RPMI7951 (cell line): Measurements from ENCODE around the gene MRPL54. TPM values are rescaled to one million over a fixed set of nuclear protein-coding genes. Genes with fewer than 3 reads are reported as not detected.

Experiments used
- DNase-seq: peaks from one replicate; pipeline ENCODE4 v3.0.0-alpha.2; 2012; ENCODE audit warnings: low read depth
- total RNA-seq: library from RNA; depleted of rRNA; stranded (reverse); fragments of >200 nt; shearing (Covaris generic); gene quantifications from 2 replicates; pipeline ENCODE4 v1.2.3, GENCODE V29; 2014; rRNA removed

The MRPL54 gene
- total RNA-seq = 90.7 and 103 TPM in 2 replicates

DNA sequence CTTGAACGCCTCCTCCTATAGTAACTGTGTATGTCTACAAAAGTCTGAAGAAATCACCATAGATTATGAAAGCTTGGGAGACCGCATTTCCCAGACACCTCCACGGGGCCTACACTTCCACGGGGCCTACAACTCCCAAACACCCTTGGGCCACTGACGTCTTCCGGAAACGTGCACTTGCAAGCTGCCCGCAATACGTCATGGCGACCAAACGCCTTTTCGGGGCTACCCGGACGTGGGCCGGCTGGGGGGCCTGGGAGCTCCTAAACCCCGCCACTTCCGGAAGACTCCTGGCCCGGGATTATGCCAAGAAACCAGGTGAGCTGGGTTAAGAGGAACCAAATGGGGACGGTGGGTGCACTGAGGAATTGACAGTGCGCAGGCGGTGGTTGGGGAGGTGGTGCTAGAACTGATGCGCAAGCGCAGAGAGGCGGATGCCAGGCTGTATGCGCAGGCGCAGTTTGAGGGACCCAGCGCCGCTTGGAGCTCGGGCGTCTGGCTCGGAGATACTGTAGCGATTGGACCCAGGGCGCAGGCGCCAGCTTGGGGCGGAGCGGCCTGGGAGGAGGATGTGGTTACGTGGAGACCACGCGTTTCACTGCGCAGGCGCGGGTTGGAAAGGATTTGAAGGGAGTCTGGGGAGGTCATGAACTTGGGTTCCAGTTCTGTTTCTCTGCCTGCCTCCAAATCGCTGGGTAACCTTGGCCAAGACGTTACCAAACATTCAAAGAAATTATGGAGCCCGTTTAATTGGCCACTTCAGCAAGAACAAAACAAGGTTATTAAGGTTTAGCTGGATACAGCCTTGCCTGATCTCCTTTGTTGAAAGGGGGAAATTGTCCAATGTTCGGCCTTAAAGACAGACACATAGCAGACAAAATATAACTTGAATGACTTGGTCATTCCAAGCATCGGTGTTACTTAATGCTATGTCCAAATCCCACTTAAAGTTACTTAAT lies at the start of gene MRPL54:
TSS of gene MRPL54 (plus strand) at position 182 of the 959 bp plus-strand sequence. CDS start at position 201, 19 bp downstream.
- peak; percentile 97 for DNase-seq

DNA sequence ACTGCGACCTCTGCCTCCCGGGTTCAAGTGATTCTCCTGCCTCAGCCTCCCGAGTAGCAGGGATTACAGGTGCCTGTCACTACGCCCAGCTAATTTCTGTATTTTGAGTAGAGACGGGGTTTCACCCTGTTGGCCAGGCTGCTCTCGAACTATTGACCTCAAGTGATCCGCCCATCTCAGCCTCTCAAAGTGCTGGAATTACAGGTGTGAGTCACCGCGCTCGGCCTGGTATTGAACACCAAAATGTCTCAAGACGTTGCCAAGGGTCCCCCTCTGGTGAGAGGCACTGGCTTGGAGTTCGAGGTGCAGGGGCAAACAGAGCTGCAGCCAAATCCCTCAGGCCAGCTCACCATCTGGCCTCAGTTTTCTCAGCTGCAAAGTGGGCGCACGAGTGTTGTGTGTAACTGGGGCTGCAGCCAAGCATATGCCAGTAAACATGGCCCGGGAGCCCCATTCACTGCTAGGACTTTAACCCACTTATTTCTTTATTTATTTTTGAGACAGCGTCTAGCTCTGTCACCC lies 46.3 kb upstream of the MRPL54 start:
- DNase-seq = no peak

DNA sequence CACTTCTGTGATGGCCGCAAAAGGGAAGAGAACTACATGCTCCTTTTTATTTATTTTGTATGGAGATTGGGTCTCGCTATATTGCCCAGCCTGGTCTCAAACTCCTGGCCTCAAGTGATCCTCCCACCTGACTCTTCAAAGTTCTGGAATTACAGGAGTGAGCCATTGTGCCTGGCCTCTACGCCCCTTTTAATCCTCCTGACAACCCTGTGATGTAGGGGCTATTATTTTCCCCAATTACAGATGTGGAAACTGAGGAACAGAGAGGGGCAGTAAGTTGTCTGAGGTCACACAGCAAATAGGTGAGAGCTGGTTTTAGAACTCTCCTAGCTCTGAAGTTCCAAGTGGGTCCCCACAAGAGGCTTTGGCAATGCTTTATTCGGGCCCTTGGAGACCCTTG lies 42.6 kb upstream of the MRPL54 start:
- DNase-seq = no peak

DNA sequence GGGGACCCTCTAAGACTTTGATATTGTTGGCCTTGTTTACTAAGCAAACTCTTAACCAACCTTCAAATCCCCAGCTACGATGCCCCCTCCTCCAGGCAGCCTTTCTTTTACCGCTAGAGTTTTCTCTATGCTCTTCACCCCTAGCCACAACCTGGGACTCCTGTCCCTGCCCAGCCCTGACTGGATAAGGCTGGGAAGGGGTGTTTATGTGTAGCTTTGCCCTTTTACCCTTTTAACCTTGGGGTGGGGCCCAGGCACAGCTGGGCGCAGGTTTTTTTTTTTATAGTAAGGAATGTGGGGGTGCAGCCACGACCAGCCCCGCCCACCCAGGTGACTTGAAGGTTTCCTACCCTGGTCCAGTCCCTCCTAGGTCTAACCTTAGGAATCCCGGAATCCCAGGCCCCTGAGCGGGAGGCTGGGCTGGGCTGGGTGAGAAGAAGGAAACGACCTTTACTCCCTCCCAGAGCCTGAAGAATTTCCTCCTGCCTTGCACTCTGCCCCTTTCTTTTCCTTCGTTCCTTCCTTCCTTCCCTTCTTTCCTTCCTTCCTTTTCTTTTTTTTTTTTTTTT lies 42.0 kb upstream of the MRPL54 start:
- no peak for DNase-seq

DNA sequence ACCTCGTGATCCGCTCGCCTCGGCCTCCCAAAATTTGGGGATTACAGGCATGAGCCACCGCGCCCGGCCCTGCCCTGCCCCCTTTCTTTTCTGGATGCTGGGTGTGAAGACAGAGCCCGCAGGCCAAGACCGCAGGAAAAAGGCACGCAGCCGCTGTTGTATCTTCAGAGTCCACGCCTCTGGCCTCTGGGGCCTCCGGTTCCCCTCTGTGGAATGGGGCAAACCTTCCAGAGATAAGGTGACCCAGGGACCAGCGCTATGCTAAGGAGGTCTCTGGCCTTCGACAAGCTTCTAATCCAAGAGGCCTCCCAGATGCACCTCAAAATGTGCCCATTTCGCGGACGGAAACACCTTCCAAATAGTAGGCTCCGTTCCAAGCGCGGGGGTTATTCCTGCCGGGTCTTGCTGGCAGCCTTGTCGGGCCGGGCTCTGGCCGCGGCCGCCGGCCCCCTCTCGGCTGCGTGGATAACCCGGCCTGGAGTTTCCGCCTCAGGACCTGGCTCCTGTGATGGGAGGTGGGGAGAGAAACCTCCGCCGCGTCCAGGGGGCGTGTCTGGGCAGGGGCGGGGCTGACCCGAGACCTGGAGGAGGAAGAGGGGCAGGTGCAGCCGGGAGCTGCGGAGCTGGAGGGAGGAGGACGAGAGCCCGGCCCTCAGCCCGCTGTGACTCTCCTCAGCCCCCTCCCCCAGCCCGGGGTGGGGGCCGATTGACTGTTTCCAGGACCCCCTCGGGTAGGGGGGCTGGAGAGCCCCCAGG lies 41.2 kb upstream of the MRPL54 start:
- peak; percentile 71 for DNase-seq

DNA sequence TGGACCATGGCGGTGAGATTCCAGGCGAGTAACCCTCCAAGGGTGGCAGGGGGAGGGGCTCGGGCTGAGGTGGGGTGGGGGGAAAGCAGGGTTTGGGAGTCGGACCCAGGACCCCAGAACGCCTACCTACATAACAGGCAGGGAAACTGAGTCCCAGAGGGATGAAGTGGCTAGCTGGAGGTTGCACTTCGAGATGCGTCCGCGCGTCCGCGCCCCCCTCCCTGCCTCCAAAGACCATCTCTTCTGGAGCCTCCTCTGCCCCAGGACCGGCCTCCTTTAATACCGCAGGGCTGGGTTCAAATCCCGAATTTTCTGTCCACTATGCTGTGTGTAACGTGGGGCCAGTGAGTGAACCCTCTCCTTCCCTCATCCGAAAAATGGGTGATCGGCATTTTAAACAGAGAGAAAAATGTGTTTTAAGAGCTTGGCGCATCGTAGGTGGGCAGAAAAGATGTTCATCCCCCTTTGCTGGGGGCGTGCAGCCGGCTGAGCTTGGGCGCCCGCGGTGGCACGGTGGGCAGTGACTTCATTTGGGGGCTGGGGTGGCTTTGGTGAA lies 40.5 kb upstream of the MRPL54 start:
- DNase-seq = no peak

DNA sequence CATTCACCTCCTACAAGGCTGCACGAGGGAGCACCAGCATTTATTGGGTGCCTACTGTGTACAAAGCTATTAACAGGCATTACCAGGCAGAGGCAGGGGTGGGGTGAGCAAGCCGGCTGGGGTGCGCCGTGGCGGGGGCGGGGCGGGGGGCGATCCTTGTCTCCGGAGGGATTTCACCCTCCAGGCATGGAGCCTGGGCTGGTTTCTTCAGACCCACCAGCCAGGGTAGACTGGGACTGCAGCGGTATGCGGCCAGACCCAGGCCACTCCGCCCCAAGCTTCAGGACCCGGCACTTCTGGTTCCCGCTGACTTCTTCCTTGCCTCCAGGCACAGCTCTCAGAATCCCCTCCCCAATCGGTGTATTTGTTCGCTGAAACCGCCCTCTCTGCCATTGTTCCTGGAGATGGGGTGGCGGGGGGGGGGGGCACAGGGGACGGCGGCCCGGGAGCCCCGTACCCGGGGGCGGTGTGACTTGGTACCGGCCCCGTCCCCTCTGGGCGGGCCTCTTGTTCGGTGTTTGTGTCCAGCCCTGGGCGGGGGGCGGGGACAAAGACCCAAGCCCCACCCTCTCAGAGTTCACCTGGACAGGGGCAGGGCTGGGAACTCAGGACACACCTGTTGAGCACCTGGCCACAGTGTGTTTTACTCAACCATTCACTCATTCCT lies 39.9 kb upstream of the MRPL54 start:
- no peak for DNase-seq

DNA sequence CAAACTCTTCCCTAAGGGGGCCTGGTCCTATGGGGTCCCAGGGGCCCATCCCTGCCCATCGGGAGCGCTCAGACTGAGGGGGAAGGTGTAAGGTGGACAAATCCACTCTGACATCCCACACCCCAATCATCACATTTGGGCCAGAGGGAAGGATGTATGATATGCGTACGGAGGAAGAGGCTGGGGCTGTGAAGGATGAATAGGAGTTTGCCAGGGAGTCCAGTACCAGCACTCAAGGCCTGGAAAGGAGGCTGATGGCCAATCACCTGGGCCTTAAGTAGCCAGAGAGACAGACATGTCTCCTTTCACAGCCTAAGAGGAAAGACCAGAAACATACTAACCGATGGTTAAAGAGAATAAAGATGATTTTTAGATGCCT lies 39.4 kb upstream of the MRPL54 start:
- no peak for DNase-seq

DNA sequence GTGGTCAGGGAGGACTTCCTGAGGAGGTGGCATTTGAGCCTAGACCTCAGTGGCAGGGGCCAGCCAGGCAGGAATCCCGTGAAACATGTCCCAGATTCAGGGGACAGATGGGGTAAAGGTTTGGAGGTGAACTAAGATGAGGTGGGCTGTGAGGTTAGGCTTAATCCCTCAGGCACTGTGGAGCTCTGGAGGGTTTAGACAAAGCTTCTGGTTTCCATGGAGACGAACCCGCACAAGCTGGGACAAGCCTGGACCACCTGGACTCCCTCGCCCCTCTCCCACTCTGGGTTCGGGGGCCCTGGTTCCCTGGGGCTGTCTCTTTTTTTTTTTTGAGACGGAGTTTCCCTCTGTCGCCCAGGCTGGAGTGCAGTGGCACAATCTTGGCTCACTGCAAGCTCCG lies 38.6 kb upstream of the MRPL54 start:
- DNase-seq = no peak

DNA sequence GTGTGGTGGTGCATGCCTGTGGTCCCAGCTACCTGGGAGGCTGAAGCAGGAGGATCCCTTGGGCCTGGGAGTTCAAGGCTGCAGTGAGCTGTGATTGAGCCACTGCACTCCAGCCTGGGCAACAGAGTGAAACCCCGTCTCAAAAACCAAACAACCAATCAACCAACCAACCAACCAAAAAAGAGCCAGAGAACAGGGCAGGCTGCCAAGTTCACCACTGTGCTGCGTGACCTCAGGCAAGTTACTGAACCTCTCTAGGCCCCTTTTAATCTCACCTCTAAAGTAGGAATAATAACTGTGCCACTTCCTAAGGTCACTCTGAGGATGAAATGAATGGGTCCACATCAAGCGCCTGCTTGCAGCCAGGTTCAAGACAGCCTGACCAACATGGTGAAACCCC lies 37.4 kb upstream of the MRPL54 start:
- no peak for DNase-seq

DNA sequence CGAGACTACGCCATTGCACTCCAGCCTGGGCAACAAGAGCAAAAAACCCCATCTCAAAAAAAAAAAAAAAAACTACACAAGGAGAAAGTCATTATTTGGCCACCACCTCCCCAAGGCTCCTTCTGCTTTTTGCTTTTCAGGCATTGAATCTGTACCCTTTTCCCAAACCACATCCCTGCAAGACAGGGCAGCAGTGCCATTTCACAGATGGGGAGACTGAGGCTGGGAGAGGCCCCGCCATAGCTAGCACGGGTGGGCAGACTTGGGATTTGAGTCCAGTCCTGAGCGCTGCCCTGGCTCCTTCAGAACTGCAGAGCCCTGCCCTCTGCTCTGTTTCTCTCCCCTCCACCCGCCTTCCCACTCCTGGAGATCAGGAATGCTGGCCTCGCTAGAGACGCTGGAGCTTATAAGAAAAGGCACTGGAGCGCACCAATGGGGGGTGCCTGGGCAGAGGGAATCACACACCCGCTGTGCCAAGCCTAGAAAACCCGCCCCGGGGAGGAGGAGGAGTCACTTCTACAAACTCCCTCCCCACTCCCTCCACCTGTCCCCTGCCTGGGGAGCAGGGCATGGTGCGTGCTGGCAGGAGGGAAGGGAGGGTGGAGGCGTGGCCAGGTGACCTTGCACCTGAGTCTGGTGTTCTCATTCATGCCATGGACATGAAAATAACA lies 36.7 kb upstream of the MRPL54 start:
- DNase-seq = peak; percentile 25

DNA sequence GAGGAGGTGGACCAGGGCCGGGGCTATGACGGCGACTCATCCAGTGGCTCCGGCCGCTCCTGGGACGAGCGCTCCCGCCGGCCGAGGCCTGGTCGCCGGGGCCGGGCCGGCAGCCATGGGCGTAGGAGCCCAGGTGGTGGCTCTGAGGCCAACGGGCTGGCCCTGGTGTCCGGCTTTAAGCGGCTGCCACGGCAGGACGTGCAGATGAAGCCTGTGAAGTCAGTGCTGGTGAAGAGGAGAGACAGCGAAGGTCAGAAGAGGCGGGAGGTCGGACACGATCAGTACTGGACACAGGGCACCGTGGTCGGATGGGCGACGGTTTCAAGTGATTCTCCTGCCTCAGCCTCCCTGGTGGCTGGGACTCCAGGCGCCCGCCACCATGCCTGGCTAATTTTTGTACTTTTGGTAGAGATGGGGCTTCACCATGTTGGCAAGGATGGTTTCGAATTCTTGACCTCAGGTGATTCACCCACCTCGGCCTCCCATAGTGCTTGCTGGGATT lies 32.0 kb upstream of the MRPL54 start:
- no peak for DNase-seq

DNA sequence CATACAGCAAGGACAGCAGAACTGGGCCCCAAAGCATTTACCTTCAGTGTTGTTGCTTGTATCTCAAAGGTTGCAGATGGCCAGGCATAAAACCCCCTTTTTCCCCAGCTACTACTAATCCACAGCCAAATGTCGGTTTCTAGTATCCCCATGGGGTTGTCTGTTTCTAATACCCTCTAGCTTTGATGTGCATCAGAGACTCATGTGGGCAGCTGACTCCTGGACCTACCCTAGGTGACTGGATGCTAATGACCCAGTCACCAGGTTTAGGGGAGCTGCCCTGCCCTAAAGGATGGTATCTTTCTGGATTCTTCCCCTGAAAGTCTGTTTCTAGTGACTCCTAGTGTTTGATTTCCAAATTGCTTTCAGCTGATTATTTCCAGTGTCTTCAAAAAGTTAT lies 30.4 kb upstream of the MRPL54 start:
- no peak for DNase-seq

DNA sequence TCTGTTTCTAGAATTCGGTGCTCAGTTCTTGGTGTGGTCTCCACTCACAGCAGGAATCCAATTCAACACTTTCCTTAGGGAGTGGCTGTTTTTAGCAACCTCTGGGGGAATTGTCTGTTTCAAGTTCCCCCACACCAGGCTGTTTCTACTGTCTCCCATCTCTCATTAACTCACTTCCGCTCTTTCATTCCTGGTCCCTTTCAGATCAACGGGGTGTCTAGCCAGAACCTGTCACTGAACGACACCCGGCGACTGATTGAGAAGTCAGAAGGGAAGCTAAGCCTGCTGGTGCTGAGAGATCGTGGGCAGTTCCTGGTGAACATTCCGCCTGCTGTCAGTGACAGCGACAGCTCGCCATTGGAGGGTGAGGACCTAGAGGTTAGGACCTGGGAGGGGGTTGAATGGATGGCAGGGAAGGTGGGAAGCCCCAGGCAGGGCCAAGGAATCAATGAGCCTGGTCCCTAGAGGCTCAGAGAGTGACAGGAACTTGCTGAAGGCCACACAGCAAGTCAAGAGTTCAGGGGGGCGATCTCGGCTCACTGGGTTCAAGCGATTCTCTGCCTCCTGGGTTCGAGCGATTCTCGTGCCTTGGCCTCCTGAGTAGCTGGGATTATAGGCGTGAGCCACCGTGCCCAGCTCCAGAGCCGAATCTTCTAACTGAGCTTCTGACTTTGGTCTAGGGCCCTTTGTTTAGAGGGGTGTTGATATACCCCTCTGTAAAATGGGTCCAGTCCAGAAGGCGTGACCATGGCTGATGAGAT lies 28.8 kb upstream of the MRPL54 start:
- no peak for DNase-seq

DNA sequence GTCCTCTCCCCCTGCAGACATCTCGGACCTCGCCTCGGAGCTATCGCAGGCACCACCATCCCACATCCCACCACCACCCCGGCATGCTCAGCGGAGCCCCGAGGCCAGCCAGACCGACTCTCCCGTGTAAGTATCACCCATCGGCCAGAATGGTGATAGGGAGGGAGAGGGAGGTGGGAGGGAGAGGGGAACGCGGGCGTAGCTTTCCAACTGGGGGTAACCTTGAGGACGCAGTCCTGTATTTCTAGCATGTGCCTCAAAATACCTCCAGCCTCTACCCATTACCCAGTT lies 28.2 kb upstream of the MRPL54 start:
- no peak for DNase-seq

DNA sequence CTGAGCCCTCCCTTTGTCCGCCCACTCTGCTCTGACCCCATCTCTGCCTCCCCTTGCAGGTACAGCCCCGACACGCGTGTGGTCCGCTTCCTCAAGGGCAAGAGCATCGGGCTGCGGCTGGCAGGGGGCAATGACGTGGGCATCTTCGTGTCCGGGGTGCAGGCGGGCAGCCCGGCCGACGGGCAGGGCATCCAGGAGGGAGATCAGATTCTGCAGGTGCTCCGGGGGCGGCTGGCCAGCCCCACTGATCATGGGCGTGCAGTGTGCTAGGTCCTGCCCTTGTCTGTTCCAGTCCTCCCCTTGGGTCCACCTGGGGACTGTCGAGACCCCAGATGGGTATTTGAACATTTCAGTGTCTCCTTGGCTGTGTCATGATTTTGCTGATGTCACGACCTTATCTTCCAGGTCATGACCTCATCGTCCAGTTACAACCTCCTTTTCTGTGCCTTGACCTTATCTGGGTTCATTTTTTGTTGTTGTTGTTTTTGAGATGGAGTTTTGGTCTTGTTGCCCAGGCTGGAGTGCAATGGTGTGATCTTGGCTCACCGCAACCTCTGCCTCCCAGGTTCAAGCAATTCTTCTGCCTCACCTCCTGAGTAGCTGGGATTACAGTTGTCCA lies 26.3 kb upstream of the MRPL54 start:
- DNase-seq = no peak

DNA sequence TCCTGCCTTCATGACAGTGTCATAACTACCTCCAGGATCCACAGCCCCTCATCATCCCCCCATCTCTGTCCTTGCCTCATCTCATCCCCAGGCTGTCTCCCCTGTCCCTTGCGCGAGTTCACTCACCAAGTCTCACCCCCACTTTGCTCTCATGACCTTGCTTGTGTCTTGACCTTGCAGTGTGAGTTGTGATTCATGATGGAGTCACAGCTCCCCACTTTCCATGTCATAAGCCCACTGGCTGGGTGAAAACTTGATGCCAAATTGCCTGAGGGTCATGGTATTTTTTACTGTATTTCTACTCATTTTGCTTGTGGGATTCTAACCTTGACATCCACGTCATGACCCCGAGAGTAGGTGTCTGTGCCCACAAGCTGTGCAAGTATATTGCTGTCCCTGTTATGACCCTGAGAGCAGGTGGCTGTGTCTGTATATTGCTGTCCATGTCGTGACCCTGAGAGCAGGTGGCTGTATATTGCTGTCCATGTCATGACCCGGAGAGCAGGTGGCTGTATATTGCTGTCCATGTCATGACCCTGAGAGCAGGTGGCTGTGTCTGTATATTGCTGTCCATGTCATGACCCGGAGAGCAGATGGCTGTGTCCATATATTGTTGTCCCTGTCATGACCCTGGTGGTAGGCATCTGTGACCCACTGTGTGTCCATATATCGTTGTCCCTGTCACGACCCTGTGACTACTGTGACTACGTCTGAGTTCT lies 24.8 kb upstream of the MRPL54 start:
- DNase-seq = no peak

DNA sequence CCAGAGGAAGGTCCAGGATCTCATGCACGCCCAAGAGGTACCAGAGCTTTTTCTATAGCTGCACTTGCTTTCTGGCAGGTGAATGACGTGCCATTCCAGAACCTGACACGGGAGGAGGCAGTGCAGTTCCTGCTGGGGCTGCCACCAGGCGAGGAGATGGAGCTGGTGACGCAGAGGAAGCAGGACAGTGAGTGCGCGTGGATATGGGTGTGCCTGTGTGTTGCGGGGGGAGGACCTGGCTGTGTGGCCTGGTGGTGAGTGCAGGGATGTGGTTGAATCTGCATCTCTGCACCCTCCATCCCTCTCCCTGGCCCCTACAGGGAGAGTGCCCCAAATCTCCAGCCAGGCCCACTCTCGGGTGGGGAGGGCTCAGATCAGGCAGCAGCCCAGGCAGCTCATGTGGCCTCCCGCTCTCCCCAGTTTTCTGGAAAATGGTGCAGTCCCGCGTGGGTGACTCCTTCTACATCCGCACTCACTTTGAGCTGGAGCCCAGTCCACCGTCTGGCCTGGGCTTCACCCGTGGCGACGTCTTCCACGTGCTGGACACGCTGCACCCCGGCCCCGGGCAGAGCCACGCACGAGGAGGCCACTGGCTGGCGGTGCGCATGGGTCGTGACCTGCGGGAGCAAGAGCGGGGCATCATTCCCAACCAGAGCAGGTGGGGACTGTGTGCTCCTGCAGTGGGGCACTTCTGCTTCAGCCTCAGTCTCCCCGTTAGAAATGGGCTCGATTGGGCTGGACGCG lies 23.8 kb upstream of the MRPL54 start:
- DNase-seq = no peak
